Esophagus muscularis mucosa (tissue), 3 donors: ENCODE results near the gene TRERF1.

Source experiments
- CTCF ChIP-seq, 3 experiments: fragments of 200-600 bp in 2 of 3; fragments of 450-650 bp in 1 of 3; sonication (generic) in 2 of 3; IDR thresholded peaks; one replicate each; pipeline ENCODE4 v1.5.1; 2017 to 2019; ENCODE audit warnings: antibody characterized with exemption in 3 of 3, mild to moderate bottlenecking in 2 of 3, moderate library complexity in 1 of 3
- POLR2A ChIP-seq: fragments of 450-650 bp; IDR thresholded peaks from one replicate; pipeline ENCODE4 v1.6.1; 2017; ENCODE audit warnings: antibody characterized with exemption, moderate library complexity, mild to moderate bottlenecking, low read depth

DNA sequence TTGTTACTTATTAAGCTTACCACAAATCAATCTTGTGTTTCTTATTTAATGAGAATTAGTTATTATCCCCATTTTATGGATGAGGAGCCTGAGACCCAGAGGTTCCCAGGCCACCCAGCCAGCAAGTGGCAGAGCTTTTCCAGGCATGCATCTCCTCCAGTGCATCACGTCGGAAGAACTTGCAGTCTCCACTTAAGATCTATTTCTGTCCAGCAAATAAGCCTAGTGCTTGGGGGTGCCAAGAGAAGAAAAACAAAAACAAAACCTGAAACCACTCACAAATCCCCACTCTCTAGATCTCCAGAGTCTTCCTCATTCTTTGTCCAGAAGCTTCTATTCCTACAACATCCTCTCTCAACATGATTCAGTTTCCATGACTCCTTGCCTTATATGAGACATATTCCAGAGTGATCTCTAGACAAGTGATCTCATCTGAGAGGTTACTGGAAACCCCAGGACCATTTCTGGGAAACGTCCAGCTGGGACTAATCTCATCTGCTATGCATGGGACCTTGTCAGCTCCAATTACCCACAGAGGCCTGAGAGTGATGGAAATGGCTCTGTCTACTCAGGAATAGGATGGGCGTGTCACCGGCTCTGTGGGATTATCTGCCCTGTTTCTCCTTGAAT is 261.1 kb downstream of the TRERF1 start:
- TF ChIP-seq POLR2A, result no peak
- TF ChIP-seq CTCF (IDR thresholded peaks at IDR 0.05), result no peak
